Measurements from ENCODE around the gene FAM98A.

Gene FAM98A

GRCh38 chr2:33589444-33589843 is 9.7 kb downstream of the FAM98A start:
- no peak overlapping the region for H3K4me2 ChIP-seq
- H4K20me1 ChIP-seq (ENCODE audit: insufficient read depth): no peaks in the 10 kb centered on the region
- H3K4me1 ChIP-seq (ENCODE audit: low read depth, poor library complexity, severe bottlenecking): peaks cover 4% of the 10 kb centered on the region
- H2AFZ ChIP-seq (ENCODE audit: low read depth): no peak overlapping the region
- no peak for TF ChIP-seq CTCF (conservative IDR thresholded peaks at IDR 0.05; ENCODE audit: low read depth, low read length)
- no peak overlapping the region for H3K9ac ChIP-seq
- no peak overlapping the region for H3K27ac ChIP-seq
- peaks cover 8% of the 10 kb centered on the region; the same call in 1 of the 2 replicates for H3K79me2 ChIP-seq (ENCODE audit: insufficient read depth, low read depth)
- no peaks in the 10 kb centered on the region for H3K27me3 ChIP-seq (ENCODE audit: insufficient read depth, low read depth)
- no peak overlapping the region for H3K4me3 ChIP-seq (IDR thresholded peaks at IDR 0.05; ENCODE audit: insufficient read depth, low read depth, low read length)
- H3K36me3 ChIP-seq (ENCODE audit: insufficient read depth): no peaks in the 10 kb centered on the region; the same call in 1 of the 2 replicates

- Histone ChIP-seq H3K79me2 (ENCODE audit: insufficient read depth, low read depth) (no peaks in the 10 kb centered on the region; the same call in 1 of the 2 replicates), H3K36me3 (ENCODE audit: insufficient read depth) (no peaks in the 10 kb centered on the region; the same call in 1 of the 2 replicates)
- no peak for TF ChIP-seq CTCF (conservative IDR thresholded peaks at IDR 0.05; ENCODE audit: low read depth, low read length)
Observed at GRCh38 chr2:33588232-33588631, 10.9 kb downstream of the FAM98A start.

GRCh38 chr2:33586766-33587165 is 12.3 kb downstream of the FAM98A start:
- no peak for TF ChIP-seq CTCF (conservative IDR thresholded peaks at IDR 0.05; ENCODE audit: low read depth, low read length)
- no peaks in the 10 kb centered on the region; the same call in 1 of the 2 replicates for H3K36me3 ChIP-seq (ENCODE audit: insufficient read depth)
- no peak overlapping the region for H3K4me3 ChIP-seq (IDR thresholded peaks at IDR 0.05; ENCODE audit: insufficient read depth, low read depth, low read length)
- no peak overlapping the region for H3K4me2 ChIP-seq
- no peak overlapping the region for H2AFZ ChIP-seq (ENCODE audit: low read depth)
- no peaks in the 10 kb centered on the region for H3K27me3 ChIP-seq (ENCODE audit: insufficient read depth, low read depth)
- H3K9ac ChIP-seq: no peak overlapping the region
- no peak overlapping the region for H3K27ac ChIP-seq
- no peaks in the 10 kb centered on the region for H3K79me2 ChIP-seq (ENCODE audit: insufficient read depth, low read depth)
- peaks cover 20% of the 10 kb centered on the region for H3K4me1 ChIP-seq (ENCODE audit: low read depth, poor library complexity, severe bottlenecking)
- no peaks in the 10 kb centered on the region for H4K20me1 ChIP-seq (ENCODE audit: insufficient read depth)

More at GRCh38 chr2:33588232-33588631, 10.9 kb downstream of the FAM98A start:
- no peaks in the 10 kb centered on the region for H3K27me3 ChIP-seq (ENCODE audit: insufficient read depth, low read depth)
- H2AFZ ChIP-seq (ENCODE audit: low read depth): no peak overlapping the region
- no peak overlapping the region for H3K27ac ChIP-seq
- H3K4me3 ChIP-seq (IDR thresholded peaks at IDR 0.05; ENCODE audit: insufficient read depth, low read depth, low read length): no peak overlapping the region
- H3K9ac ChIP-seq: no peak overlapping the region
- peaks cover 10% of the 10 kb centered on the region for H3K4me1 ChIP-seq (ENCODE audit: low read depth, poor library complexity, severe bottlenecking)
- H3K4me2 ChIP-seq: no peak overlapping the region
- no peaks in the 10 kb centered on the region for H4K20me1 ChIP-seq (ENCODE audit: insufficient read depth)

- peak; percentile 97 for TF ChIP-seq CTCF (conservative IDR thresholded peaks at IDR 0.05; ENCODE audit: low read depth, low read length)
- Histone ChIP-seq H4K20me1 (ENCODE audit: insufficient read depth) (no peaks in the 10 kb centered on the region), H3K9ac (no peak overlapping the region), H3K4me2 (peak overlapping the region; percentile 17), H3K27ac (no peak overlapping the region; the same call in 1 of the 2 replicates), H2AFZ (ENCODE audit: low read depth) (no peak overlapping the region), H3K27me3 (ENCODE audit: insufficient read depth, low read depth) (no peaks in the 10 kb centered on the region), H3K36me3 (ENCODE audit: insufficient read depth) (no peaks in the 10 kb centered on the region; the same call in 1 of the 2 replicates), H3K79me2 (ENCODE audit: insufficient read depth, low read depth) (no peaks in the 10 kb centered on the region), H3K4me1 (ENCODE audit: low read depth, poor library complexity, severe bottlenecking) (peaks cover 29% of the 10 kb centered on the region), H3K4me3 (IDR thresholded peaks at IDR 0.05; ENCODE audit: insufficient read depth, low read depth, low read length) (no peak overlapping the region)
Observed at GRCh38 chr2:33583194-33583938, 15.7 kb downstream of the FAM98A start.
